HepG2 (cell line): Measurements from ENCODE around the gene FFAR2. TPM values are rescaled to one million over a fixed set of nuclear protein-coding genes. Genes with fewer than 3 reads are reported as not detected.

Experiments used
- BATF2 ChIP-seq: sonication (generic); formaldehyde crosslinking; IDR thresholded peaks from 2 replicates; pipeline ENCODE4 v1.8.0; 2022; ENCODE audit warnings: mild to moderate bottlenecking, missing genetic modification reagents, moderate library complexity
- ELF4 ChIP-seq: sonication (generic); formaldehyde crosslinking; IDR thresholded peaks from 2 replicates; pipeline ENCODE4 v1.5.0; 2020; ENCODE audit warnings: missing genetic modification reagents, mild to moderate bottlenecking, moderate library complexity, borderline replicate concordance
- HMGA1 ChIP-seq: sonication (generic); formaldehyde crosslinking; conservative IDR thresholded peaks from 2 replicates; pipeline ENCODE4 v1.4.0; 2020; ENCODE audit warnings: missing genetic modification reagents
- MAFG ChIP-seq: sonication (generic); formaldehyde crosslinking; IDR thresholded peaks from 2 replicates; pipeline ENCODE4 v1.5.1; 2020; ENCODE audit warnings: mild to moderate bottlenecking, missing genetic modification reagents
- RAD21 ChIP-seq: fragments of 450-650 bp; formaldehyde crosslinking; IDR thresholded peaks from 2 replicates; pipeline ENCODE4 v1.5.0; 2020; ENCODE audit warnings: mild to moderate bottlenecking
- RCOR2 ChIP-seq: IDR thresholded peaks from 2 replicates; pipeline ENCODE4 v1.6.1; 2016; ENCODE audit warnings: missing biosample characterization, missing genetic modification reagents
- RXRB ChIP-seq: IDR thresholded peaks from 2 replicates; pipeline ENCODE4 v1.6.1; 2016; ENCODE audit warnings: borderline replicate concordance, missing genetic modification reagents, missing compliant biosample characterization
- SOX6 ChIP-seq, 2 experiments: fragments of 450-650 bp in 1 of 2; sonication (generic) in 1 of 2; formaldehyde crosslinking in 1 of 2; IDR thresholded peaks; 2 replicates each; pipeline versions ENCODE4 v1.4.0 to v1.6.1; 2017 to 2020; ENCODE audit warnings: antibody characterized with exemption in 1 of 2, mild to moderate bottlenecking in 1 of 2, missing genetic modification reagents in 1 of 2
- STAT6 ChIP-seq: sonication (generic); formaldehyde crosslinking; IDR thresholded peaks from 2 replicates; pipeline ENCODE4 v1.4.0; 2020; ENCODE audit warnings: missing genetic modification reagents, mild to moderate bottlenecking, borderline replicate concordance
- SYNCRIP ChIP-seq: fragments of 200-400 bp; formaldehyde crosslinking; IDR thresholded peaks from 2 replicates; pipeline ENCODE4 v1.6.1; 2018; ENCODE audit warnings: mild to moderate bottlenecking, low read depth, low read length; ENCODE audit not compliant: insufficient read depth
- TARDBP ChIP-seq: sonication (generic); formaldehyde crosslinking; IDR thresholded peaks from 2 replicates; pipeline ENCODE4 v1.8.0; 2022; ENCODE audit warnings: mild to moderate bottlenecking, missing genetic modification reagents
- USF2 ChIP-seq, 2 experiments: sonication (generic) in 1 of 2; formaldehyde crosslinking in 1 of 2; IDR thresholded peaks; 2 replicates each; pipeline versions ENCODE4 v1.5.1 to v1.6.1; 2011 to 2020; ENCODE audit warnings: borderline replicate concordance in 1 of 2, low read depth in 1 of 2, low read length in 1 of 2, mild to moderate bottlenecking in 1 of 2, missing genetic modification reagents in 1 of 2, moderate library complexity in 1 of 2
- ZNF138 ChIP-seq: sonication (generic); formaldehyde crosslinking; IDR thresholded peaks from 2 replicates; pipeline ENCODE4 v1.5.0; 2020; ENCODE audit warnings: mild to moderate bottlenecking, low read depth, missing genetic modification reagents
- ZNF280B ChIP-seq: sonication (generic); formaldehyde crosslinking; IDR thresholded peaks from 2 replicates; pipeline ENCODE4 v1.5.0; 2020; ENCODE audit warnings: missing genetic modification reagents, mild to moderate bottlenecking, borderline replicate concordance
- ZNF280D ChIP-seq: sonication (generic); formaldehyde crosslinking; IDR thresholded peaks from 2 replicates; pipeline ENCODE4 v1.5.1; 2020; ENCODE audit warnings: mild to moderate bottlenecking, missing genetic modification reagents
- ZNF296 ChIP-seq: sonication (generic); formaldehyde crosslinking; conservative IDR thresholded peaks from 2 replicates; pipeline ENCODE4 v1.5.0; 2020; ENCODE audit warnings: mild to moderate bottlenecking, missing genetic modification reagents
- ZNF556 ChIP-seq: sonication (generic); formaldehyde crosslinking; IDR thresholded peaks from 2 replicates; pipeline ENCODE4 v1.4.0; 2020; ENCODE audit warnings: mild to moderate bottlenecking, missing genetic modification reagents, borderline replicate concordance
- ZNF614 ChIP-seq: IDR thresholded peaks from 2 replicates; pipeline ENCODE4 v1.6.1; 2018; ENCODE audit warnings: missing biosample characterization, missing genetic modification reagents, inconsistent platforms, borderline replicate concordance
- ZSCAN25 ChIP-seq: sonication (generic); formaldehyde crosslinking; IDR thresholded peaks from 2 replicates; pipeline ENCODE4 v1.8.0; 2022; ENCODE audit warnings: mild to moderate bottlenecking, missing genetic modification reagents
- polyA plus RNA-seq, 8 experiments: library from polyadenylated mRNA; depleted of rRNA in 3 of 8; stranded (reverse) in 7 of 8; unstranded in 1 of 8; fragments of >200 nt; fragmentation: Illumina TruSeq in 4 of 8; extraction: Trizol in 4 of 8; gene quantifications; 2 replicates each; pipeline versions ENCODE4 v1.2.1 to v1.2.3, GENCODE V29; 2011 to 2016; ENCODE audit warnings: low read depth in 4 of 8, missing spikeins in 1 of 8, mixed read lengths in 1 of 8; ENCODE audit not compliant: insufficient read depth in 1 of 8
- total RNA-seq, 5 experiments: library from RNA; depleted of rRNA; stranded (reverse); fragments of >200 nt; fragmentation: Illumina TruSeq; extraction: Trizol; gene quantifications; 2 replicates each; pipeline ENCODE4 v1.2.3, GENCODE V29; 2016; ENCODE audit warnings: low read depth in 1 of 5

Gene FFAR2
- total and polyA plus RNA-seq, 2 of the 13 experiments (the other 11 are each of a cell fraction or from before 2014, with no cell fraction given): 0.12 TPM; not detected in 1

- TF ChIP-seq STAT6 (CRISPR knock-in tag) (no peak), RXRB (CRISPR knock-in tag) (peak; percentile 76; the same call in 1 of the 2 replicates), ZNF296 (no peak), USF2 (IDR thresholded peaks at IDR 0.05; ENCODE audit: low read depth, low read length) (no peak), USF2 (CRISPR knock-in tag; IDR thresholded peaks at IDR 0.05; ENCODE audit: borderline replicate concordance) (no peak), ZNF614 (CRISPR knock-in tag) (0 out of 2 replicates have a peak, but pooled peaks have one; percentile 50), RCOR2 (CRISPR knock-in tag) (no peak), ZNF556 (no peak), ZNF280B (CRISPR knock-in tag) (no peak), MAFG (CRISPR knock-in tag) (no peak), SOX6 (IDR thresholded peaks at IDR 0.05) (no peak), SOX6 (CRISPR knock-in tag; IDR thresholded peaks at IDR 0.05) (peak; percentile 19; the same call in 1 of the 2 replicates), ZNF138 (CRISPR knock-in tag) (no peak), ELF4 (CRISPR knock-in tag) (no peak), BATF2 (CRISPR knock-in tag) (no peak), TARDBP (CRISPR knock-in tag) (no peak), ZNF280D (CRISPR knock-in tag) (no peak), HMGA1 (CRISPR knock-in tag) (no peak), ZSCAN25 (CRISPR knock-in tag) (no peak), SYNCRIP (no peak), RAD21 (peak; percentile 92)
Measured at GRCh38 chr19:35468637-35469036, 20.6 kb downstream of the FFAR2 start (continued).
